Nephron progenitor cell (in vitro differentiated cells): ENCODE measurements around the gene LIAS.
"Not testable (repeated sequence)": the region's sequence is repeated elsewhere in the genome, so short reads cannot be mapped to it uniquely, and the experiment has no call there.

Experiments used
- DNase-seq: peaks from one replicate; pipeline ENCODE4 v3.0.0; 2021
- H3K27ac Mint-ChIP-seq: 2 replicates; pipeline ENCODE4 v1.8.0; 2021; ENCODE audit warnings: mild to moderate bottlenecking, moderate library complexity, mixed read lengths
- H3K27me3 Mint-ChIP-seq: 2 replicates; pipeline ENCODE4 v1.8.0; 2021; ENCODE audit warnings: mild to moderate bottlenecking, low read depth, mixed read lengths; ENCODE audit not compliant: poor library complexity
- H3K36me3 Mint-ChIP-seq: 2 replicates; pipeline ENCODE4 v1.8.0; 2021; ENCODE audit warnings: low read depth, mixed read lengths
- H3K4me1 Mint-ChIP-seq: 2 replicates; pipeline ENCODE4 v1.8.0; 2021; ENCODE audit warnings: mixed read lengths
- H3K4me3 Mint-ChIP-seq: 2 replicates; pipeline ENCODE4 v1.8.0; 2021; ENCODE audit warnings: mild to moderate bottlenecking, moderate library complexity, mixed read lengths
- H3K9me3 Mint-ChIP-seq: 2 replicates; pipeline ENCODE4 v1.8.0; 2021; ENCODE audit warnings: mild to moderate bottlenecking, moderate library complexity, mixed read lengths
- CTCF ChIP-seq: fragments of 200-600 bp; sonication (generic); IDR thresholded peaks from 2 replicates; pipeline ENCODE4 v1.5.0; 2021; ENCODE audit warnings: antibody characterized with exemption

Gene LIAS

GRCh38 chr4:39452153-39452859 lies 6.5 kb upstream of the LIAS start:
- Mint-ChIP-seq H3K4me1 (peaks cover 13% of the 10 kb centered on the region), H3K4me3 (no peak overlapping the region), H3K27me3 (no peaks in the 10 kb centered on the region), H3K36me3 (peaks cover 62% of the 10 kb centered on the region), H3K9me3 (no peaks in the 10 kb centered on the region), H3K27ac (peak overlapping the region; percentile 75)
- no peak for DNase-seq
- no peak for TF ChIP-seq CTCF

- no peak for TF ChIP-seq CTCF
- Mint-ChIP-seq H3K27ac (peak overlapping the region; percentile 12), H3K9me3 (no peaks in the 10 kb centered on the region), H3K36me3 (peaks cover 69% of the 10 kb centered on the region), H3K4me1 (peaks cover 21% of the 10 kb centered on the region), H3K4me3 (no peak overlapping the region), H3K27me3 (no peaks in the 10 kb centered on the region)
- DNase-seq: no peak
These were observed 5.8 kb upstream of the LIAS start for GRCh38 chr4:39452860-39453587.

- TF ChIP-seq CTCF: no peak
- H3K9me3 Mint-ChIP-seq: no peaks in the 10 kb centered on the region
- H3K4me3 Mint-ChIP-seq: no peak overlapping the region
- no peak for DNase-seq
- H3K4me1 Mint-ChIP-seq: peaks cover 24% of the 10 kb centered on the region
- peaks cover 4% of the 10 kb centered on the region for H3K27me3 Mint-ChIP-seq
- H3K36me3 Mint-ChIP-seq: peaks cover 74% of the 10 kb centered on the region
- H3K27ac Mint-ChIP-seq: no peak overlapping the region
These were observed 5.1 kb upstream of the LIAS start for GRCh38 chr4:39453738-39454137.

GRCh38 chr4:39455486-39455885 lies 3.4 kb upstream of the LIAS start:
- H3K4me3 Mint-ChIP-seq: no peak overlapping the region
- peaks cover 4% of the 10 kb centered on the region for H3K27me3 Mint-ChIP-seq

GRCh38 chr4:39456946-39457763 lies 1.7 kb upstream of the LIAS start:
- peak overlapping the region; percentile 18 for H3K27ac Mint-ChIP-seq
- H3K4me3 Mint-ChIP-seq: peak overlapping the region; percentile 98
- peaks cover 34% of the 10 kb centered on the region for H3K4me1 Mint-ChIP-seq
- TF ChIP-seq CTCF: no peak
- H3K36me3 Mint-ChIP-seq: peaks cover 72% of the 10 kb centered on the region
- no peaks in the 10 kb centered on the region for H3K9me3 Mint-ChIP-seq
- DNase-seq: no peak
- H3K27me3 Mint-ChIP-seq: peaks cover 4% of the 10 kb centered on the region

More at GRCh38 chr4:39455486-39455885, 3.4 kb upstream of the LIAS start:
- peaks cover 29% of the 10 kb centered on the region for H3K4me1 Mint-ChIP-seq
- peak overlapping the region; percentile 69 for H3K27ac Mint-ChIP-seq
- no peaks in the 10 kb centered on the region for H3K9me3 Mint-ChIP-seq
- H3K36me3 Mint-ChIP-seq: peaks cover 73% of the 10 kb centered on the region
- no peak for TF ChIP-seq CTCF
- DNase-seq: no peak

- peaks cover 34% of the 10 kb centered on the region for H3K4me1 Mint-ChIP-seq
These were observed 723 bp upstream of the LIAS start for GRCh38 chr4:39458161-39458504.

More at GRCh38 chr4:39458161-39458504, 723 bp upstream of the LIAS start:
- Mint-ChIP-seq H3K36me3 (peaks cover 64% of the 10 kb centered on the region), H3K4me3 (peak overlapping the region; percentile 98), H3K27ac (peak overlapping the region; percentile 100)
- not testable (repeated sequence) for H3K27me3 Mint-ChIP-seq, DNase-seq, H3K9me3 Mint-ChIP-seq
